COR-L47 (cell line): ENCODE results near the gene JAK3.
"Not testable (repeated sequence)": the region's sequence is repeated elsewhere in the genome, so short reads cannot be mapped to it uniquely, and the experiment has no call there.

Experiments
- DNase-seq: peaks from one replicate; lab custom pipeline; 2025; lab: John Stamatoyannopoulos, UW

Gene JAK3

GRCh38 chr19:17847538-17848366, at the start of gene JAK3:
JAK3 (minus strand) TSS chr19:17847982; CDS start chr19:17844417, 3,565 bp downstream.
- no peak for DNase-seq

GRCh38 chr19:17893766-17894165, 46.0 kb upstream of the JAK3 start:
- no peak for DNase-seq

- no peak for DNase-seq
These were observed 41.9 kb upstream of the JAK3 start for GRCh38 chr19:17889609-17890214.

GRCh38 chr19:17888260-17888659, 40.5 kb upstream of the JAK3 start:
- DNase-seq: no peak

GRCh38 chr19:17887221-17887620, 39.4 kb upstream of the JAK3 start:
- not testable (repeated sequence) for DNase-seq

GRCh38 chr19:17886515-17886914, 38.7 kb upstream of the JAK3 start:
- no peak for DNase-seq

GRCh38 chr19:17883627-17884410, 36.0 kb upstream of the JAK3 start:
- DNase-seq: no peak

- DNase-seq: no peak
These were observed 33.9 kb upstream of the JAK3 start for GRCh38 chr19:17881701-17882100.

GRCh38 chr19:17879466-17879865, 31.7 kb upstream of the JAK3 start:
- DNase-seq: no peak

GRCh38 chr19:17877696-17878095, 29.9 kb upstream of the JAK3 start:
- DNase-seq: no peak

GRCh38 chr19:17874758-17875135, 27.0 kb upstream of the JAK3 start:
- DNase-seq: no peak

GRCh38 chr19:17873786-17874757, 26.3 kb upstream of the JAK3 start:
- DNase-seq: no peak

- no peak for DNase-seq
These were observed 24.6 kb upstream of the JAK3 start for GRCh38 chr19:17872251-17873001.

- no peak for DNase-seq
These were observed 24.1 kb upstream of the JAK3 start, which contains the start of gene SLC5A5 for GRCh38 chr19:17871878-17872250. SLC5A5 (plus strand) TSS chr19:17871945; CDS start chr19:17872320, 375 bp downstream.

- DNase-seq: no peak
These were observed 23.5 kb upstream of the JAK3 start for GRCh38 chr19:17871032-17871877.

- DNase-seq: no peak
These were observed 21.4 kb upstream of the JAK3 start for GRCh38 chr19:17869114-17869608.

- DNase-seq: no peak
These were observed 20.9 kb upstream of the JAK3 start for GRCh38 chr19:17868669-17869068.

GRCh38 chr19:17866964-17867486, 19.2 kb upstream of the JAK3 start:
- no peak for DNase-seq

GRCh38 chr19:17866312-17866963, 18.7 kb upstream of the JAK3 start:
- DNase-seq: no peak
